GM08714 (cell line): Measurements from ENCODE around the gene DPF3.
A peak's percentile ranks its signal among the peaks of the same experiment; 100 is the strongest.

Experiments
- H3K4me3 ChIP-seq: fragments of 200-500 bp; sonication (Bioruptor generic); 2 replicates; pipeline ENCODE4 v1.5.1; 2014; ENCODE audit warnings: mild to moderate bottlenecking, low read length, inconsistent platforms
- ZNF274 ChIP-seq: IDR thresholded peaks from 2 replicates; pipeline ENCODE4 v1.6.1; 2012; ENCODE audit warnings: mild to moderate bottlenecking, low read depth, low read length

The DPF3 gene

DNA sequence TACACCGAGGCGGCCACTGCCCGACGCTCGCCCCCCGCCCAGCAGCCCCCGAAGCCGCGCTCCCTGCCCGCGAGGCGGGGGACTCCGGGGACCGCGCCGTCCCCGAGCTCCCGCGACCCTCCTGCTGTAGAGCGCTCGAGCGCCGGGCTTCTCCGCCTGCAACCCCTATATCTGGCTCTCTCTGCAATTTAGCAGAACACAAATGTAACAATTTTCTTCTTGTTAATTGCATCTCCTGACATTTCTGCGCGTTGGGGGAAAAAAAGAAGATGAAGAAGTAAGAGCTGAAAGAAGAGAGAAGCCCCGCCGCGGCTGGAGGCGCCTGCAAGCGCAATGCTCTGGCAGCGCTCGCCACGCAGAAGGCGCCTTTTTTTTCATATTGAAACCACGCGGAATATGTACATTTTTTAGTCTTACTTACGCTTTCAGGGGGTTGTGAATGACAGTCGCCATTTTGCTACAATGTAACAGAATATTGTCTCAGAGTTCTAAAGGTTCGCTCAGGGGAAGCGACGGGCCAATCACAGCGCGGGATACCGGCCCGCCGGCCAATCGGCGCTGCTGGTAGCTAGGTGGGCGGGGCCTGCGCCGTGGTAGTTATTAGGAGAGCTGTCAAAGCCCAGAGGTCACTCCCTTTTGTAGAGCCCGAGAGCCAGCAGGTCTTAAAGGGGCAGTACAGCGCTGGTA, at the start of gene DPF3:
DPF3 (minus strand) TSS at position 466 of the 687 bp plus-strand sequence; CDS start at position 453, 13 bp downstream.
- H3K4me3 ChIP-seq = peak within 1 kb of the TSS; percentile 79
- no peak for TF ChIP-seq ZNF274

DNA sequence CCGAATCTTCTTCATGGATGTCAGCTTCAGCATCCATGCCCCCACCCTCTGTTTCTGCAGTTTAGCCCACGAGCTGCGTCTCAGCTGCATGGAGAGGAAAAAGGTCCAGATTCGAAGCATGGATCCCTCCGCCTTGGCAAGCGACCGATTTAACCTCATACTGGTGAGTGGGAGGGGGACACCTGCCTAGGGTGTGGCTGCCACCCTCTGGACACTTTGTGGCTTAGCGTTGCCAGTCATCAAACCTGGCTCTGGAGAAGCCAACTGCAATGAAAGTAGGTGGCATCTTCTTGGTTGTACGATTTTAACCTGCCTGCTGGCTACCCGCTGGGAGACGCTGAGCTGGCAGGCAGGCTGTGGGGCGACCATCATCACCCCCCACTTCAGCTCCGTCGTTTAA, 49.0 kb upstream of the DPF3 start:
- TF ChIP-seq ZNF274 = no peak
- H3K4me3 ChIP-seq = no peak overlapping the region

GRCh38 chr14:72941286-72941985, 47.5 kb upstream of the DPF3 start:
- H3K4me3 ChIP-seq = no peak overlapping the region
- TF ChIP-seq ZNF274 = no peak

- H3K4me3 ChIP-seq = no peak overlapping the region
- TF ChIP-seq ZNF274 = no peak
Measured at GRCh38 chr14:72939630-72940029, 45.7 kb upstream of the DPF3 start.

GRCh38 chr14:72932893-72933292, 39.0 kb upstream of the DPF3 start:
- no peak for TF ChIP-seq ZNF274
- H3K4me3 ChIP-seq = no peak overlapping the region

DNA sequence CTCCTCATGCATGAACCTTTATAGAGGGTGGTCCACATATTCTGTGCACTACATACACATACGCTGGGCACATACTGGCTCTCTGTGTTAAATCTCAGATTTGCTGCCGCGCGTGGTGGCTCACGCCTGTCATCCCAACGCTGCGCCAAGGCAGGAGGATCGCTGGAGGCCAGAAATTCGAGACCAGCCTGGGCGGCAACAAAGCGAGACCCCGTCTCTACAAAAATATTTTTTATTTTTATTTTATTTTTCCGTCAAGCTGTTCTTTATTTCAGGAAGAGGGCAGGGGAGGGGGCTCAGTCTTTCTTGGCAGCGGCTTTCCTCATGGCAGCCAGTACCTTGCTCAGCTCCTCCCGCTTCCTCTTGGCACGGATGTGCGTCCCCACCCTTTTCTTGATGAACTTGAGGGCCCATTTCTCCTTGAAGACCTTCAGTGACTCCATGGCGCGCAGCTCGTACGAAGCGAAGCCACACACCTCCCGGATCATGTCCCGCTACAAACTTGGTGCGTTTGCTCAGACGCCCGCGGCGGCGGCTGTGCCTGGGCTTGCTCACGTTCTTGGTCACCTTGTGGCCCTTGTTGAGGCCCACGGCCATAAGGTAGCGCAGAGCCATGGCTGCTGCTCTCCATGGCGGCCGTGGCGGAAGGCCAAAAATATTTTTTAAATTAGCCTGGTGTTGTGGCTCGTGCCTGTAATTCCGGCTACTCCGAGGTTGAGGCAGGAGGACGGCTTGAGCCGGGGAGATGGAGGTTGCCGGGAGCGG, 35.6 kb upstream of the DPF3 start:
- TF ChIP-seq ZNF274 = no peak
- no peak overlapping the region for H3K4me3 ChIP-seq

DNA sequence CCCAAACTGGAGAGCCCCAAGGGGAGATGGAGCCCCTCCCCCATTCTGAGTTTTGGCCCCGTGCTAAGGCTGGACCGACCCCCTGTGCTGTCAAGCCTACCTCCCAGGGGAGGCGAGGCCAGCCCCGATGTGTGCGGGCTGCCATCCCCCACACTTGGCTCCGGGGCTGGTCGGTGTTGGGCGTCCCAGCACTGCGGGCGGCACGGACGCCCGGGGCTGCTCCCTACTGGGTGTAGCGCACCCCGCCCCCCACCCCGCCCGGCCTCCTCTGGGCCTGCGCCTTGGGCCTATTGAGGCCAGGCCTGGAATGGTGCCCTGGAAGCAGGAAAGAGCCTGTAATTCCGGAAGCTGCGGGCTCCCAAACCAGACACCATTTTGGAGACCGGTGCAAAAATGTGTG, 35.0 kb upstream of the DPF3 start:
- no peak for TF ChIP-seq ZNF274

DNA sequence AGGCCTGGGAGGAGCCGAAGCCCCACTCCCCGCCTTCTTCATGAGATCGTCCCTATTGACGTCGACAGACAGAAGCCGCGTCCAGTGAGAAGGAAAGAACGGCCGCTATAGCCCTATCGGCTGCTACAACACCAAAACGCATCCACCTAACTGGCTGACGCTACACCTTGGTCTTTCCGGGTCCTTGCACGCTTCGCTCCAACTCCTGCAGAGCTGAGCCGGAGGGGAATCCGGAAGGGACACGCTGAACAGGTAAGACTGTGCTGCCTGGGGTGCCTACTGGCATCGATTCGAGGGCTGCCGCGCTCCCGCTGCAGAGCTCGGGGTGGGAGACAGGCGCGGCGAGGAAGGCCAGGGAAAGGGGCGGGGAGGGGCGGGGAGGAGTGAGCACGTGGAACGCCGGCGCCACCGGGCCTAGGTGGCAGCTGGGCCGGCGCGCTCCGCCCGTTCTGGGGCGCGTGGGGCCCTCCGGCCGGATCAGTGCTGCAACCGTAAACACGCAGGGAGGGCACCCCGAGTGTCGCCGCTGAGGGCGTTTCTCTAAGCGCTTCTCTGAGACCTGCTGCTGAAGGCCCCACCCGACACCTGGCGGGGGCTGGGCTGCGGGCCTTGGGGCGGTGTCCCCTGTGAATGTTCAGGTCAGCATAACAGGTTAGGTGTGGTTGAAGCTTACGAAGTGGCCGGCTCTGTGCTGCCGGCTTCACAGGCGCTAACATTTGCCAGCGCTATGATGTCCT, 32.6 kb upstream of the DPF3 start, which contains the start of gene DCAF4:
DCAF4 (plus strand) TSS at position 173 of the 737 bp plus-strand sequence. CDS start 11,515 bp downstream, outside the sequence.
- TF ChIP-seq ZNF274 = no peak
- H3K4me3 ChIP-seq = peak within 1 kb of the TSS; percentile 82

More for the DNA sequence above, 35.0 kb upstream of the DPF3 start:
- H3K4me3 ChIP-seq = no peak overlapping the region

DNA sequence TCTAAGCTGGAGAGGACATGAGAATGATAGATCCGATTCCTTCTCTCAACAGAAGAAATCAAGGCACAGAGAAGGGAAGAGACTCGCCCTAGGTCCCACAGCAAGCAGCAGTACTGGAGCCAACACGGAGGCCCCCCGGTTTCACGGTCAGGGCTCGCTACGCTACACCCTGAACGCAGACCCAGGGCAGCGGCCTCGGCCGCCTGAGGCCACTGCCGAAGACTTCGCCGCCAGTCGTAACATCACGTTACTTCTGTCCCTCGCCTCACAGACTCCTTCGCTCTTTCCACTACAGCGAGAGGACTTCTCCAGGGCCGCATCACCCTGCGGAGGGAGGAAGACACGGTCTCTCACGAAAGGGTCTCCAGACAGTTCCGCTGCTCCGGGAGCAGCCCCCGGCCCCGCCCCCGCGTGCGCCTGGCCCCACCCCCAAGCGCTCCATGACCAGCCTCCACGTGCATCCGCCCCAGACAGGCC, 32.0 kb upstream of the DPF3 start:
- no peak for TF ChIP-seq ZNF274

GRCh38 chr14:72925171-72925759, 31.4 kb upstream of the DPF3 start:
- no peak for TF ChIP-seq ZNF274
- no peak overlapping the region for H3K4me3 ChIP-seq

More for the DNA sequence above, 32.0 kb upstream of the DPF3 start:
- H3K4me3 ChIP-seq = peak overlapping the region; percentile 58; the same call in 1 of the 2 replicates

DNA sequence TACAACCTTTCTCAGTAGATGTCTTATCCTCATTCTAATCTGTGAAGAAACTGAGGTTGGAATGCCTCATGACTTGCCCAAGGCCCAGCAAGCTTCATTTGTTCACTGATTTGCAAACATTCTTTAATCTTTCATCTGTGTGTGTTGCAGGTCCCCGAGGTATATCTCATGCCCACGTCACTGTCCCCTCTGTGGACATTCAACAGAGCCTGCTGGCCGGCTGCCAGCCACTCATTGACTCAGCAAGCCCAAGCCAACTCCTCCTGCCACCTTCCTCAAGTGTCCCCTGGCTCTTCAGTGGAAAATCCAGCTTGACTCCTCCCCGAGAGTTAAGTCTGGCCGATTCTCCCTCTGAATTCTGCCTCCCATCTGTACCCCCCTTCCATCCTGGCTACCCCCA, 30.4 kb upstream of the DPF3 start:
- no peak overlapping the region for H3K4me3 ChIP-seq
- TF ChIP-seq ZNF274 = no peak

DNA sequence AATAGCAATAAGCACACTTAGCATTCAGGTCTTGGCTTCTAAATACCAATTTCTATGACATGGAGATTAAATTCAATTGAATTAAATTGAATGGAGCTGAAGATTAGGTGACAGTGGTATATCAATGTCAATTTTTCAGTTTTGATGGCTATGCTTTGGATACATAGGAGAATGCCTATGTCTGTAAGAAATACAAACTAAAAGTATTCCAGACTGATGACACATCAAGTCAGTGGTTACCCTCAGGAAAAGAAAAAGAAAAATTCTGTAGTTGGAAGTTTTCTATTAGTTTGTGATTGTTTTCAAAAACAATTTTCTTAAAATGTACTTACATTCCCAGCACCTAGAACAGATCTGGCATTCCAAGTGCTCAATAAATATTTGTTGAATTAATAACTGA, 27.5 kb upstream of the DPF3 start:
- no peak for TF ChIP-seq ZNF274
- H3K4me3 ChIP-seq = no peak overlapping the region

GRCh38 chr14:72920008-72920407, 26.1 kb upstream of the DPF3 start:
- no peak for TF ChIP-seq ZNF274
- no peak overlapping the region for H3K4me3 ChIP-seq
